Measurements from ENCODE around the gene PACS2.

DNA sequence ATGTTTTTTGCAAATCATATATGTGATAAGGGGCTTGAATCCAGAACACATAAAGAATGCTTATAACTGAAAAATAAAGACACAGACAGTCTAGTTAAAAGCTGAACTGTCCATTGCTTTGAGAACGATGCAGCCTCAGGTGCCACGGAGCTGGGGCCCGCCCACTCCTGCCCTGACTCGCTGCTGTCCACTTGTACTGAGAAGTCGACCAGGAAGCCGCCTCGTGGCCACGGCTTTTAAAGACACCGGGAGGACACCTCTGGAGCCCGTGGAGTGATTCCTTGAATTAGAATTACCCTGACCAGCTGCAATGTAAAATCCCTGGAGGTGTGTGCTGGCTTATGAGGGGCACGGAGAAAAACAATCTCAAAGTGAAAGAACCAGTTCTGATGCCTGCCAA, 59.8 kb downstream of the PACS2 start:
- TF ChIP-seq EZH2 (IDR thresholded peaks at IDR 0.05; ENCODE audit: insufficient read depth, poor library complexity, severe bottlenecking), result no peak
- no peak for TF ChIP-seq EZH2phosphoT487 (IDR thresholded peaks at IDR 0.05; ENCODE audit: insufficient read depth, low read depth)

Measured in GM23248 (cell line).